Right lobe of liver (tissue), 6 donors: ENCODE data around the gene PITPNB. TPM values are rescaled to one million over a fixed set of nuclear protein-coding genes. Genes with fewer than 3 reads are reported as not detected.

Experiments used
- ATAC-seq, 4 donors: fragments of 200-7000 bp; cut with Tn5 transposase; one replicate each; pipeline ENCODE4 v1.9.1; 2020; ENCODE audit warnings: mild to moderate bottlenecking in 4 of 4, moderate library complexity in 4 of 4
- DNase-seq, 3 donors: peaks; one replicate each; pipeline ENCODE4 v3.0.0-alpha.2; 2020
- H3K27ac ChIP-seq, 3 donors: fragments of 200-600 bp; one replicate each; pipeline ENCODE4 v1.8.0; 2022
- H3K27me3 ChIP-seq, 2 donors: fragments of 200-600 bp; one replicate each; pipeline ENCODE4 v1.8.0; 2022
- H3K36me3 ChIP-seq, 4 donors: fragments of 200-600 bp; sonication (generic) in 1 of 4; one replicate each; pipeline versions ENCODE4 v1.5.1 to v1.8.0; 2017 to 2022; ENCODE audit warnings: control low read depth in 1 of 4
- H3K4me1 ChIP-seq, 4 donors: fragments of 200-600 bp; sonication (generic) in 1 of 4; one replicate each; pipeline versions ENCODE4 v1.5.1 to v1.8.0; 2017 to 2022; ENCODE audit warnings: control low read depth in 1 of 4
- H3K4me3 ChIP-seq, 3 donors: fragments of 200-600 bp; one replicate each; pipeline ENCODE4 v1.8.0; 2022
- H3K9me3 ChIP-seq, 4 donors: fragments of 200-600 bp; sonication (generic) in 1 of 4; one replicate each; pipeline versions ENCODE4 v1.5.1 to v1.8.0; 2017 to 2022; ENCODE audit warnings: control low read depth in 1 of 4
- CTCF ChIP-seq, 4 donors: fragments of 200-600 bp in 3 of 4; fragments of 450-650 bp in 1 of 4; IDR thresholded peaks; one replicate each; pipeline versions ENCODE4 v1.5.1 to v1.8.0; 2016 to 2022; ENCODE audit warnings: antibody characterized with exemption in 4 of 4, mild to moderate bottlenecking in 2 of 4
- POLR2A ChIP-seq: fragments of 450-650 bp; IDR thresholded peaks from one replicate; pipeline ENCODE4 v1.6.1; 2017; ENCODE audit warnings: antibody characterized with exemption, mild to moderate bottlenecking
- WGBS: methylation state at CpG from one replicate; pipeline ENCODE4 v1.1.6; 2018; ENCODE audit warnings: low coverage, low lambda C conversion rate; ENCODE audit not compliant: insufficient coverage; ENCODE audit errors: missing lambda C conversion rate; 5-methylcytosine and 5-hydroxymethylcytosine counted together
- intact Hi-C, 2 donors: fragments of 100-400 bp; cut with DNase I; formaldehyde crosslinking; loops; one replicate each; pipeline versions ENCODE4 v1.11.2 to v1.14.1; 2022
- total RNA-seq, 6 experiments: library from RNA; depleted of rRNA in 2 of 6; stranded (reverse); fragments of >200 nt in 2 of 6; fragmentation: NEBNext Ultra II Directional in 3 of 6; extraction: Animal tissue kit (Norgen Biotek cat#: 25700) in 3 of 6; gene quantifications; one replicate each; pipeline versions ENCODE4 v1.1.0 to v1.2.4, GENCODE V29; 2016 to 2023
- donor health status: DM: no; HTN: yes; CAD: no.
- donor health status: DM: no; HTN: no; CAD: no.
- donor health status: DM: no; HTN: no; CAD: no.
- donor health status: DM: no; HTN: yes; CAD: no.
- donor health status: DM: no; HTN: yes; CAD: no.

The PITPNB gene
- total RNA-seq, 6 experiments from 2014 or later, result 28.7 to 60.6 (median 37.6) TPM

- no peak overlapping the region for H3K4me3 ChIP-seq
- no peak for ATAC-seq
- peaks cover 0 to 16% (median 8%) of the 10 kb centered on the region in 4 donors for H3K4me1 ChIP-seq
- TF ChIP-seq CTCF (IDR thresholded peaks at IDR 0.05) (no peak), POLR2A (no peak)
- DNase-seq, result no peak
- 87% methylated on average over 7 of the region's 7 CpGs for WGBS
- intact Hi-C loops, result no loop called here
- H3K36me3 ChIP-seq, result peaks cover 0 to 7% (median 2%) of the 10 kb centered on the region in 4 donors
- no peaks in the 10 kb centered on the region for H3K27me3 ChIP-seq
- H3K27ac ChIP-seq, result no peak overlapping the region
- no peaks in the 10 kb centered on the region for H3K9me3 ChIP-seq
Measured at GRCh38 chr22:27845644-27846043, 73.4 kb downstream of the PITPNB start.

- Histone ChIP-seq H3K27ac (no peak overlapping the region), H3K4me1 (peaks cover 0 to 9% (median 3%) of the 10 kb centered on the region in 4 donors), H3K4me3 (no peak overlapping the region), H3K27me3 (no peaks in the 10 kb centered on the region), H3K9me3 (no peaks in the 10 kb centered on the region), H3K36me3 (peaks cover 0 to 5% (median 2%) of the 10 kb centered on the region in 4 donors)
- DNase-seq (peak in 1 of 3 donors; percentile 26), ATAC-seq (no peak)
- intact Hi-C loops, result no loop called here
- WGBS, result 80% methylated on average over 6 of the region's 20 CpGs
- no peak for TF ChIP-seq CTCF (IDR thresholded peaks at IDR 0.05)
- no peak for TF ChIP-seq POLR2A
Measured at GRCh38 chr22:27844656-27845591, 74.1 kb downstream of the PITPNB start.

- WGBS, result 75% methylated on average over 4 of the region's 6 CpGs
- Histone ChIP-seq H3K9me3 (no peaks in the 10 kb centered on the region), H3K4me1 (peaks cover 0 to 3% (median under 1%) of the 10 kb centered on the region in 4 donors), H3K36me3 (peaks cover 0 to 5% (median 2%) of the 10 kb centered on the region in 4 donors), H3K27ac (no peak overlapping the region), H3K27me3 (no peaks in the 10 kb centered on the region), H3K4me3 (no peak overlapping the region)
- intact Hi-C loops, result no loop called here
- ATAC-seq (peak in 1 of 4 donors; percentile 4), DNase-seq (peak in 1 of 3 donors; percentile 33)
- TF ChIP-seq CTCF (IDR thresholded peaks at IDR 0.05), result no peak
- TF ChIP-seq POLR2A, result no peak
Measured at GRCh38 chr22:27844256-27844655, 74.8 kb downstream of the PITPNB start.

- H3K9me3 ChIP-seq, result no peaks in the 10 kb centered on the region
- H3K27ac ChIP-seq, result no peak overlapping the region
- DNase-seq (peak in 1 of 3 donors; percentile 28), ATAC-seq (peak in 2 of 4 donors; percentile 8 to 16)
- 73% methylated on average over 6 of the region's 7 CpGs for WGBS
- no peaks in the 10 kb centered on the region for H3K36me3 ChIP-seq
- intact Hi-C loops, result no loop called here
- TF ChIP-seq POLR2A (no peak), CTCF (IDR thresholded peaks at IDR 0.05) (no peak)
- no peaks in the 10 kb centered on the region for H3K4me1 ChIP-seq
- H3K4me3 ChIP-seq, result no peak overlapping the region
- no peaks in the 10 kb centered on the region for H3K27me3 ChIP-seq
Measured at GRCh38 chr22:27843441-27843840, 75.6 kb downstream of the PITPNB start.
